ENCODE measurements around the gene MADCAM1. TPM values are rescaled to one million over a fixed set of nuclear protein-coding genes. Genes with fewer than 3 reads are reported as not detected.
A peak's percentile ranks its signal among the peaks of the same experiment; 100 is the strongest.

MADCAM1 gene
- total RNA-seq, 1 experiment from 2014 or later: 0.97 TPM

DNA sequence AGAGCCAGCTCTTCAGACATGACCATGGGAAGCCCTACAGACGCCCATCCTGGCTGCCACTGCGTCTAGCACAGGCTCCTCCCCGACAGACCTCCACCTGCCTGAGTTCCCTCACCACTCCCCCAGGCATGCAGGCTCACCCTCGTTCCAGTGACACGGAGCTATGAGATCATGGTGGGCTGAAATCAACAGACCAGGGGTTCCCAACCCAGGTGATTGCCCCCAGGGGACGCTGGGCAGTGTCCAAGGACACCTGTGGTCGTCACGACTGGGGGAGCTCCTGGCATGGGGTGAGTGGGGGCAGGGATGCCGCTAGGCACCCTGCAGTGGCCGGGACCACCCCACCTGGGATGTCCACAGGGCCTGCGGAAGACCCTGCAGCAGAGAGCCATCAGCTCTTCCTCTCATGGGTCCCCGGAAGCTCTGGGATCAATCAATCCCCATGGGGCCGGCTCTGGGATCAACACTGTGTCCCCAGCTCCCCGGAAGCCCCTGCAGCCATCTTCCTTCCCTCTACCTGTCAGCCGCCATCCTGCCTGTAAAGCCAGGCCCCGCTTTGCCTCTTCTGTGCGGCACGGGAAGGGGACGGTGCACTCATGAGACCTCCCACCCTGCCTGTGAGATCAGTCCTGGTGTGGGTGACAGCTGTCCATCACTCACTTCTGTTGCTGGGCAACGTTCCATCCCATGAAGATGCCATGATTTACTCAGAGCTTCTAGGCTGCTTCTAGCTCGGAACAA is 12.8 kb upstream of the MADCAM1 start:
- Histone ChIP-seq H3K4me2 (ENCODE audit: low read depth, low read length, poor library complexity, severe bottlenecking) (no peak overlapping the region), H3K27me3 (ENCODE audit: low read length) (no peaks in the 10 kb centered on the region), H3K4me1 (ENCODE audit: low read length) (peaks cover 4% of the 10 kb centered on the region), H3K4me3 (ENCODE audit: low read length) (no peak overlapping the region), H3K9me3 (ENCODE audit: low read length) (peaks cover 16% of the 10 kb centered on the region), H4K20me1 (ENCODE audit: insufficient read depth, low read depth, low read length) (no peaks in the 10 kb centered on the region), H3K79me2 (ENCODE audit: low read length) (no peaks in the 10 kb centered on the region), H3K9me2 (replicated peaks; ENCODE audit: insufficient read depth, low read length) (no peaks in the 10 kb centered on the region), H3K36me3 (ENCODE audit: insufficient read depth, low read length) (no peaks in the 10 kb centered on the region), H2AFZ (ENCODE audit: low read length) (no peak overlapping the region), H3K9ac (ENCODE audit: low read length) (no peak overlapping the region), H3K27ac (ENCODE audit: low read length) (no peak overlapping the region)
- DNase-seq: no peak

- Histone ChIP-seq H2AFZ (ENCODE audit: low read length) (no peak overlapping the region), H3K79me2 (ENCODE audit: low read length) (no peaks in the 10 kb centered on the region), H4K20me1 (ENCODE audit: insufficient read depth, low read depth, low read length) (no peaks in the 10 kb centered on the region), H3K4me2 (ENCODE audit: low read depth, low read length, poor library complexity, severe bottlenecking) (no peak overlapping the region), H3K4me1 (ENCODE audit: low read length) (peaks cover 7% of the 10 kb centered on the region), H3K9ac (ENCODE audit: low read length) (no peak overlapping the region), H3K9me3 (ENCODE audit: low read length) (peaks cover 16% of the 10 kb centered on the region), H3K9me2 (replicated peaks; ENCODE audit: insufficient read depth, low read length) (no peaks in the 10 kb centered on the region), H3K4me3 (ENCODE audit: low read length) (no peak overlapping the region), H3K36me3 (ENCODE audit: insufficient read depth, low read length) (no peaks in the 10 kb centered on the region), H3K27me3 (ENCODE audit: low read length) (no peaks in the 10 kb centered on the region), H3K27ac (ENCODE audit: low read length) (no peak overlapping the region)
- DNase-seq: no peak
These were observed 11.8 kb upstream of the MADCAM1 start for GRCh38 chr19:484494-484893.

DNA sequence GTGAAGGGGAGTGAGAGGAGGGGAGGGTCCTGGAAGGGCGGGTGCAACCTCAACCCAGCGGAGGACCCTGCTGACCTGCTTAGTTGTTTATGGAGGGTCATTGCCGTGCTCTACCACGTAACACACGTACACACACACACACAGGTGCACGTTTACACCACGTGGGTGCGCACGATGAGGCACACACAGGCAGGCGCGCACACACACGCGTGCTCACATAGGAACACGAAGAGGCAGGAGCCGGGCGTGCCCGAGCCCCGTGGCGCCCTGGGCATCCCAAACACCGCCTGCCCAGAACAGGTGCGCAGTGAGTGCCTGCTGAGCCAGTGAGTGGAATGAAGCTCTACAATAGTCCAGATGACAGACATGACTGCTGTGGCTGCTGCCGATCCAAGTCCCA is 11.2 kb upstream of the MADCAM1 start:
- Histone ChIP-seq H3K9me2 (replicated peaks; ENCODE audit: insufficient read depth, low read length) (no peaks in the 10 kb centered on the region), H3K36me3 (ENCODE audit: insufficient read depth, low read length) (no peaks in the 10 kb centered on the region), H3K27ac (ENCODE audit: low read length) (no peak overlapping the region), H3K4me1 (ENCODE audit: low read length) (peaks cover 10% of the 10 kb centered on the region), H2AFZ (ENCODE audit: low read length) (no peak overlapping the region), H3K4me2 (ENCODE audit: low read depth, low read length, poor library complexity, severe bottlenecking) (no peak overlapping the region), H4K20me1 (ENCODE audit: insufficient read depth, low read depth, low read length) (no peaks in the 10 kb centered on the region), H3K9ac (ENCODE audit: low read length) (no peak overlapping the region), H3K27me3 (ENCODE audit: low read length) (no peaks in the 10 kb centered on the region), H3K9me3 (ENCODE audit: low read length) (peaks cover 13% of the 10 kb centered on the region), H3K79me2 (ENCODE audit: low read length) (no peaks in the 10 kb centered on the region), H3K4me3 (ENCODE audit: low read length) (no peak overlapping the region)
- no peak for DNase-seq

- Histone ChIP-seq H4K20me1 (ENCODE audit: insufficient read depth, low read depth, low read length) (no peaks in the 10 kb centered on the region), H3K9ac (ENCODE audit: low read length) (no peak overlapping the region), H3K4me3 (ENCODE audit: low read length) (no peak overlapping the region), H3K9me3 (ENCODE audit: low read length) (peaks cover 12% of the 10 kb centered on the region), H3K79me2 (ENCODE audit: low read length) (no peaks in the 10 kb centered on the region), H3K9me2 (replicated peaks; ENCODE audit: insufficient read depth, low read length) (no peaks in the 10 kb centered on the region), H3K27ac (ENCODE audit: low read length) (no peak overlapping the region), H3K36me3 (ENCODE audit: insufficient read depth, low read length) (no peaks in the 10 kb centered on the region), H2AFZ (ENCODE audit: low read length) (no peak overlapping the region), H3K4me2 (ENCODE audit: low read depth, low read length, poor library complexity, severe bottlenecking) (no peak overlapping the region), H3K27me3 (ENCODE audit: low read length) (no peaks in the 10 kb centered on the region), H3K4me1 (ENCODE audit: low read length) (peaks cover 10% of the 10 kb centered on the region)
- no peak for DNase-seq
These were observed 10.6 kb upstream of the MADCAM1 start for GRCh38 chr19:485583-486236.

DNA sequence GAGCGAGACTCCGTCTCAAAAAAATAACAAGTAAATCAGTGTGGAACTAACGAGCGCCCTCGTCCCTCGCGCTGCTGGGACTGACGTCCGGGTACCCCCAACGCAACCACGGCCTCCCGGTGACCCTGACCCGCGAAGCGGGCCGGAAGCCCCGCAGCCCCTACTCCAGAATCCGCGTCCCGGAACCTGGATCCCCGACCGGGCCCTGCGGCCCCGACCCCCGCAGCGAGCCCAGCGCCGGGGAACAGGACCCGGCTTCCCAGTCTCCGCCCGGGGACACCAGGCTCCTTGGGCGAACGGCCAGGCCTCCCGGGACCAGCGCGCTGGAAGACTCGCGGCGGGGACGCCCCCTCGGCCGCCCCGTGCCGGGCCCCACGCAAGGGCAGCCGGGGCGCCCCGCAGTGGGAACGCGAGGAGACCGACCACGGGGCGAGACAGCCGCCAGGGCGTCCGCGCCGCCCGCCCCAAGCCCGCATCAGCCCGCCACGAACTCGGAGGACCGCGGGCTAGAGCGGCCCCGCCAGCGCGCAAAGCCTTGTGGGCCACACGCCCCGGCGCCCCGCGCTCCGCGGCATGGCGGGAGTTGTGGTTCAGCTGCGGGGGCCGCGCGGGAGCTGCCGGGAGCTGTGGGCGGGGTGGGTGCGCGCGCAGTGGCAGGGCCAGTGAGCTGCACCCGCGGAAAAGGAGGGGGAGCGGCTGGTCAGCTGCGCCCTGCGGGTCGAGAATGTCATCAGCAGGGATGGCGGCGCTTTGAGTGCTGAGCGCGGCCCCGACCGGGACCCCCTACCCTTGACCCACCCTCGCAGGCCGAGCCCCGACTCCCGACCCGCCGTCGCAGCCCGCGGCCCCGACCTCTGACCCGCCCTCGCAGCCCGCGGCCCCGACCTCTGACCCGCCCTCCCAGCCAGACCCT is 7.5 kb upstream of the MADCAM1 start:
- peak overlapping the region; percentile 8; the same call in 1 of the 2 replicates for H2AFZ ChIP-seq (ENCODE audit: low read length)
- H3K27me3 ChIP-seq (ENCODE audit: low read length): no peaks in the 10 kb centered on the region
- peak overlapping the region; percentile 62 for H3K27ac ChIP-seq (ENCODE audit: low read length)
- peak overlapping the region; percentile 97 for H3K9ac ChIP-seq (ENCODE audit: low read length)
- no peaks in the 10 kb centered on the region for H4K20me1 ChIP-seq (ENCODE audit: insufficient read depth, low read depth, low read length)
- peak overlapping the region; percentile 86 for H3K4me3 ChIP-seq (ENCODE audit: low read length)
- no peaks in the 10 kb centered on the region for H3K79me2 ChIP-seq (ENCODE audit: low read length)
- peak overlapping the region; percentile 85 for H3K4me2 ChIP-seq (ENCODE audit: low read depth, low read length, poor library complexity, severe bottlenecking)
- peaks cover 4% of the 10 kb centered on the region for H3K9me3 ChIP-seq (ENCODE audit: low read length)
- no peaks in the 10 kb centered on the region for H3K36me3 ChIP-seq (ENCODE audit: insufficient read depth, low read length)
- H3K9me2 ChIP-seq (replicated peaks; ENCODE audit: insufficient read depth, low read length): no peaks in the 10 kb centered on the region
- peak; percentile 97 for DNase-seq
- H3K4me1 ChIP-seq (ENCODE audit: low read length): peaks cover 10% of the 10 kb centered on the region

- H4K20me1 ChIP-seq (ENCODE audit: insufficient read depth, low read depth, low read length): no peaks in the 10 kb centered on the region
- H3K79me2 ChIP-seq (ENCODE audit: low read length): no peaks in the 10 kb centered on the region
- no peaks in the 10 kb centered on the region for H3K27me3 ChIP-seq (ENCODE audit: low read length)
- peak overlapping the region; percentile 85 for H3K4me2 ChIP-seq (ENCODE audit: low read depth, low read length, poor library complexity, severe bottlenecking)
- H3K9me2 ChIP-seq (replicated peaks; ENCODE audit: insufficient read depth, low read length): no peaks in the 10 kb centered on the region
- peaks cover 4% of the 10 kb centered on the region for H3K9me3 ChIP-seq (ENCODE audit: low read length)
- H3K9ac ChIP-seq (ENCODE audit: low read length): peak overlapping the region; percentile 70
- DNase-seq: no peak
- H3K4me1 ChIP-seq (ENCODE audit: low read length): peaks cover 10% of the 10 kb centered on the region
- peak overlapping the region; percentile 86 for H3K4me3 ChIP-seq (ENCODE audit: low read length)
- 0 out of 2 replicates have a peak overlapping the region, but pooled peaks have one; percentile 8 for H2AFZ ChIP-seq (ENCODE audit: low read length)
- no peak overlapping the region for H3K27ac ChIP-seq (ENCODE audit: low read length)
- H3K36me3 ChIP-seq (ENCODE audit: insufficient read depth, low read length): no peaks in the 10 kb centered on the region
These were observed 6.7 kb upstream of the MADCAM1 start for GRCh38 chr19:489418-490196.

DNA sequence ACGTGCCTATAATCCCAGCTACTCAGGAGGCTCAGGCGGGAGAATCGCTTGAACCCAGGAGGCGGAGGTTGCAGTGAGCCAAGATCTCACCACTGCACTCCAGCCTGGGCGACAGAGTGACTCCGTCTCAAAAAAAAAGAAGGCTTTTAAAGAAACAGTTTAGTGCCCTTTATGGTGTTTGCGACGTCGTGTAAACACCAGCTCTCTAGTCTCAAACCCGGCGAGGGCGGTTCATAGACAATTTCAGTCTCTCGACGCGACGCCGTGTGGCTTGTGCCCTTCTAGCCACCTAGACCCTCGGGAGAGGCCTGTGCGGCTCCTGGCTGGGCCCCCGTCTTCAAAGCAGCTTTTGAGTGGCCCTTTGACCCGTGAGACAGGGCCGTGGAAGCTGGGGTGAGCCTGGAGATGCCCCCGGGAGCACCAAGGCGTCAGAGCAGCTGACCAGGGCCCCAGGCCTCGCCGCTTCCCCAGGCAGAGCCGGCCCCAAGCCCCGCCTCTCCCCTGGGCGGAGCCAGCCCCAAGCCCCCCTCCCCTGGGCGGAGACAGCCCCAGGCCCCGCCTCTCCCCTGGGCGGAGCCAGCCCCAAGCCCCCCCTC is 5.0 kb upstream of the MADCAM1 start:
- Histone ChIP-seq H3K27me3 (ENCODE audit: low read length) (no peaks in the 10 kb centered on the region), H3K4me3 (ENCODE audit: low read length) (no peak overlapping the region), H3K4me1 (ENCODE audit: low read length) (peaks cover 10% of the 10 kb centered on the region), H2AFZ (ENCODE audit: low read length) (no peak overlapping the region), H3K79me2 (ENCODE audit: low read length) (no peaks in the 10 kb centered on the region), H3K36me3 (ENCODE audit: insufficient read depth, low read length) (no peaks in the 10 kb centered on the region), H3K9ac (ENCODE audit: low read length) (no peak overlapping the region), H3K4me2 (ENCODE audit: low read depth, low read length, poor library complexity, severe bottlenecking) (no peak overlapping the region), H3K27ac (ENCODE audit: low read length) (no peak overlapping the region), H3K9me3 (ENCODE audit: low read length) (peaks cover 4% of the 10 kb centered on the region), H3K9me2 (replicated peaks; ENCODE audit: insufficient read depth, low read length) (no peaks in the 10 kb centered on the region), H4K20me1 (ENCODE audit: insufficient read depth, low read depth, low read length) (no peaks in the 10 kb centered on the region)
- DNase-seq: no peak
